ENCODE results near the gene EPB41L5. TPM values are rescaled to one million over a fixed set of nuclear protein-coding genes. Genes with fewer than 3 reads are reported as not detected.

EPB41L5 gene
- total and polyA plus RNA-seq, 9 donors, result 9.3 to 39.5 (median 27.1) TPM

DNA sequence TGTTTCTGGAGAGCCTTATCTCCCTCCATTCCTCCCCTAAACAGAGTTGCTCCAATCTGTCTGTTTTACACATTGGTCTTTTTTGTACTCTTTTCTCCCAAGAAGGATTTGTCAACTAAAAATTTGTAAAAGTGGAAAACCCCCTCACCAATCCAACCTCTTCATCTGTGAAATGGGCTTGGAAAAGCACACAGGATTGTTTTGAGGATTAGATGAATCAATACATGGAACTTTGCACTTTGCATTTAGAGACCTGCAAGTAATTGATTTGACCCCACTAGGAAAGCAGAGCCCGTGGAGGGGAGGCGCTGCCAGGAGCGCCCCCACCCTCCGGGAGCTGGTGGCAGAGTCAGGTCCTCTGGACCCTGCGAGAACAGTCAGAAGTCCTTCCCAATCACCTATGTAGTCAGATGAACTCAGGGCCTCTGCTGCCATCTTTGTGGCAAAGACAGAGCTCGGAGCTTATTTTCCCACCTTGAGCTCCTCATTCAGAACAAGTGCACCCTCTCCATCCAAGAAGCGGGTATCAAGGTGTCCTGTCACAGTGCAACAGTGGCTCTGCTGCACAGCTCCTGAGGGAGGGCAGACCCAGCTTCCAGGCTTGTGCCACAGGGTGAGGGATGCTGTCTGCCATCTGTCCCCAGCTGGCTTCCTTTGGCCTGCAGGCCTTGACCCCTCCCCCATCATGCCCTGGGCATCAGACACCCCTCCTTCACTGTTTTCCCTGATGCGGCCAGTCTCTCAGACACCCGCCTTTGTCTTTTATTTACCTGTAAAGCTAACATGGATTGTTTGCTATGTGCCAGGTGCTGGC is 212.1 kb downstream of the EPB41L5 start:
- DNase-seq, result peak in 1 of 5 donors; percentile 22
- TF ChIP-seq, protein P1, sequence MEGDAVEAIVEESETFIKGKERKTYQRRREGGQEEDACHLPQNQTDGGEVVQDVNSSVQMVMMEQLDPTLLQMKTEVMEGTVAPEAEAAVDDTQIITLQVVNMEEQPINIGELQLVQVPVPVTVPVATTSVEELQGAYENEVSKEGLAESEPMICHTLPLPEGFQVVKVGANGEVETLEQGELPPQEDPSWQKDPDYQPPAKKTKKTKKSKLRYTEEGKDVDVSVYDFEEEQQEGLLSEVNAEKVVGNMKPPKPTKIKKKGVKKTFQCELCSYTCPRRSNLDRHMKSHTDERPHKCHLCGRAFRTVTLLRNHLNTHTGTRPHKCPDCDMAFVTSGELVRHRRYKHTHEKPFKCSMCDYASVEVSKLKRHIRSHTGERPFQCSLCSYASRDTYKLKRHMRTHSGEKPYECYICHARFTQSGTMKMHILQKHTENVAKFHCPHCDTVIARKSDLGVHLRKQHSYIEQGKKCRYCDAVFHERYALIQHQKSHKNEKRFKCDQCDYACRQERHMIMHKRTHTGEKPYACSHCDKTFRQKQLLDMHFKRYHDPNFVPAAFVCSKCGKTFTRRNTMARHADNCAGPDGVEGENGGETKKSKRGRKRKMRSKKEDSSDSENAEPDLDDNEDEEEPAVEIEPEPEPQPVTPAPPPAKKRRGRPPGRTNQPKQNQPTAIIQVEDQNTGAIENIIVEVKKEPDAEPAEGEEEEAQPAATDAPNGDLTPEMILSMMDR (IDR thresholded peaks at IDR 0.05), result no peak
- TF ChIP-seq EP300 (IDR thresholded peaks at IDR 0.05) (no peak), POLR2A (IDR thresholded peaks at IDR 0.05) (no peak)
- H3K9me3 ChIP-seq, result no peaks in the 10 kb centered on the region
- intact Hi-C loops (cut with DNase I), result loop anchor here in 1 of 4 donors (1.0 kb wide), 1 partner anchor 27 kb away; the partner anchor contains the start of gene RALB
- no peaks in the 10 kb centered on the region for H3K27me3 ChIP-seq
- no peaks in the 10 kb centered on the region for H3K36me3 ChIP-seq
- H3K4me3 ChIP-seq, result no peak overlapping the region
- WGBS, 3 donors, result 92 to 95% (median 94%) methylated on average over 9 of the region's 9 CpGs
- H3K27ac ChIP-seq, result no peak overlapping the region
- peaks cover 6% of the 10 kb centered on the region for H3K4me1 ChIP-seq (ENCODE audit: insufficient read depth)

DNA sequence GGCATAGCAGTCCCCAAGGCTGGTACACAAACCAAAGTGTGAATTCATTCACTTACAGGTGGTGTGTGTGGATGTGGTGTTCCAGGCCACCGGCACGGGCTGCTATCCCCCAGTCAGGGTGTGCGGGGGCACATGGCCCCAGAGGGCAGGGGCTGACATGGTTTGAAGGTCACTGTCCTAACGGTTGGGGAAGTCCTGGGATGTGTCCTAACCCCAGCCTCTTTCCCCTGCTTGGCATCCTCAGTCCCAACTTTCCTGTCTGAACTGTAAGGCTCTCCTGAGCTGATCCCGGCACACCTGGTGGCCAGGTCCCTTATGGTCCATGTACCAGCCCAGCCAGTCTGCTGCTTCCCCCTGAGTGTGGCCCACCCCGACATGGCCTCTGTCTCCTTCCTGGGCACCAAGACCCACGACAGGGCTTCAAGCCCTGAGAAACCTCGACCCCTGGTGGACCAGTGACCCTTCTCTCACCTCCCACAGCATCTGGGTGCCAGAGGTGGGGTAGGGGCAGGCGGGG is 212.7 kb downstream of the EPB41L5 start:
- TF ChIP-seq EP300 (IDR thresholded peaks at IDR 0.05), result no peak
- no peak for TF ChIP-seq POLR2A (IDR thresholded peaks at IDR 0.05)
- TF ChIP-seq, protein P1 (IDR thresholded peaks at IDR 0.05), result no peak
- H3K27me3 ChIP-seq, result no peaks in the 10 kb centered on the region
- no peaks in the 10 kb centered on the region for H3K36me3 ChIP-seq
- peaks cover 6% of the 10 kb centered on the region for H3K4me1 ChIP-seq (ENCODE audit: insufficient read depth)
- 81 to 88% (median 84%) methylated on average over 9 of the region's 9 CpGs for WGBS, 3 donors
- no peak overlapping the region for H3K27ac ChIP-seq
- DNase-seq, result peak in 1 of 5 donors; percentile 31
- intact Hi-C loops (cut with DNase I), result no loop called here
- H3K4me3 ChIP-seq, result no peak overlapping the region
- H3K9me3 ChIP-seq, result no peaks in the 10 kb centered on the region

DNA sequence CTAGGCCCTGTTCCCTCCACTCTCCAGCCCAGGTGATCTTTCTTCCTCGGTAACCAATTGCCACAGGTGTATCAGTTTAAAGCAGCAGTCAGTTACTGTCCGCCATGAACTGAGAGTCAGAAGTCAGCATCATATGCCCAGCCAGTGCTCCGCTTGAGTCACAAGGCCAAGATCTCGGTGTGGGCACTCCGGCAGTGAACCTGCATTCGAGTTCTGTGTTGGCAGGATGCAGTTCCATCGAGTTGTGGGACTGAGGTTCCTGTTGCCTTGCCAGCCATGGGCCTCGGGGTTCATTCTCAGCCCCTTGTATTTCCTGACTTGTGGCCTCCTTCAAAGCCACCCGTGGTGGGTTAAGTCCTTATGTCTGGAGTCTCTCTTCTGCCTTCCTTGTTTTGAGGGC is 213.4 kb downstream of the EPB41L5 start:
- Histone ChIP-seq H3K9me3 (no peaks in the 10 kb centered on the region), H3K36me3 (no peaks in the 10 kb centered on the region), H3K27ac (no peak overlapping the region), H3K4me3 (no peak overlapping the region), H3K27me3 (no peaks in the 10 kb centered on the region), H3K4me1 (ENCODE audit: insufficient read depth) (peaks cover 6% of the 10 kb centered on the region)
- intact Hi-C loops (cut with DNase I), result no loop called here
- WGBS, 3 donors, result 90 to 92% (median 90%) methylated on average over 9 of the region's 9 CpGs
- TF ChIP-seq, protein P1 (IDR thresholded peaks at IDR 0.05), result no peak
- TF ChIP-seq POLR2A (IDR thresholded peaks at IDR 0.05), result no peak
- no peak for TF ChIP-seq EP300 (IDR thresholded peaks at IDR 0.05)
- DNase-seq, result peak in 2 of 5 donors; percentile 7 to 19

DNA sequence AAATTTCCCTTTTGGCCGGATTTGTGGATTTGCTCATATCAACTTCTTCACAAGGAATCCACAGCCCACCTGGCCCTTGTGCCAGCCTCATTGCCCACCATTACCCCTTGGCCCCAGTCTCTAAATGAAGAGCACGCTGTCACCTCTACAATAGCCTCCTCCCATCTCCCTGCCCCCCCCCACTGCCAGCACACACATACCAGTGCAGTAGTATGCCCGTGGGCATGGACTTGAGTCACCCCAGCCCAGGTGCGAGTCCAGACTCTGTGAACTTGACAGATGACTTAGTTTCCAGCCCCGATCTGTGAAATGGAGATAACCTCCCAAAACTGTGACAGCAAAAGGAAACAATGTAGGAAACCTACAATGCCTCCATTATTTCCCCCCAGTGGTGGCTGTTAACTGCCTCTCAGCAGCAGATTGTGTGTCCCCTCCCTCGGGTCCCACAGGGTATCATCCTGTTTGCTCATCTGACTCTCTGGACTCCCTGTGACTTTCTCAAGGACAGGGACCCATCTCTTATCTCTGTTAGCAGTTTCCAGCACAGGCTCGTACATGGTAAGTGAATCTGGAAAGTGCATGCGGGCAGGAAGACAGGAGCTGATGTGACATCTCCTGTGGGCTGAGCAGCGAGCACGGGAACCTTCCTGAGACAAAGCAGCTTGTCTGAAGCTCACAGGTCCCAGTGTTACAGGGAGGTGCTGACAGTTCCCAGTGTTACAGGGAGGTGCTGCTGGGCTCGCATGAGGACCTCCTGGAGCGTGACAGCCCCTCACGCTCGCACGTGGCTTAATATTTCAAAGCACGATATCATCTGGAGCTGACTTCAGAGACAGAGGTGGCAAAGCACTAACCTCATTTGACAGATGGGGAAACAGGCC is 214.5 kb downstream of the EPB41L5 start:
- 70 to 80% (median 79%) methylated on average over 16 of the region's 16 CpGs for WGBS, 3 donors
- DNase-seq, result peak in 2 of 5 donors; percentile 8 to 21
- no peak overlapping the region for H3K4me3 ChIP-seq
- no peaks in the 10 kb centered on the region for H3K36me3 ChIP-seq
- peaks cover 9% of the 10 kb centered on the region for H3K4me1 ChIP-seq (ENCODE audit: insufficient read depth)
- no peaks in the 10 kb centered on the region for H3K9me3 ChIP-seq
- H3K27me3 ChIP-seq, result no peaks in the 10 kb centered on the region
- TF ChIP-seq POLR2A (IDR thresholded peaks at IDR 0.05) (no peak), EP300 (IDR thresholded peaks at IDR 0.05) (no peak)
- TF ChIP-seq, protein P1 (IDR thresholded peaks at IDR 0.05), result no peak
- no peak overlapping the region for H3K27ac ChIP-seq
- intact Hi-C loops (cut with DNase I), result no loop called here

All from ovary (tissue), 9 donors.